Neural crest cell (in vitro differentiated cells): ENCODE data around the gene WWOX. TPM values are rescaled to one million over a fixed set of nuclear protein-coding genes. Genes with fewer than 3 reads are reported as not detected.

Experiments
- DNase-seq: peaks from one replicate; pipeline ENCODE4 v3.0.0; 2021; ENCODE audit warnings: low read depth, mixed read lengths, low spot score
- H3K27ac Mint-ChIP-seq: one replicate; pipeline ENCODE4 v1.8.0; 2021; ENCODE audit warnings: mild to moderate bottlenecking, mixed read lengths; ENCODE audit not compliant: unreplicated experiment
- H3K27me3 Mint-ChIP-seq: 2 replicates; pipeline ENCODE4 v1.8.0; 2021; ENCODE audit warnings: low read depth, mild to moderate bottlenecking, mixed read lengths
- H3K36me3 Mint-ChIP-seq: 2 replicates; pipeline ENCODE4 v1.8.0; 2021; ENCODE audit warnings: low read depth, mild to moderate bottlenecking, mixed read lengths
- H3K4me1 Mint-ChIP-seq: 2 replicates; pipeline ENCODE4 v1.8.0; 2021; ENCODE audit warnings: mixed read lengths
- H3K4me3 Mint-ChIP-seq: one replicate; pipeline ENCODE4 v1.8.0; 2021; ENCODE audit warnings: mild to moderate bottlenecking, mixed read lengths
- H3K9me3 Mint-ChIP-seq: 2 replicates; pipeline ENCODE4 v1.8.0; 2021; ENCODE audit warnings: mixed read lengths
- total RNA-seq: library from RNA; stranded (reverse); gene quantifications from 2 replicates; pipeline ENCODE4 v1.2.1, GENCODE V29; 2021
- TF ChIP-seq, protein P1 (sequence below): fragments of 200-600 bp; sonication (generic); conservative IDR thresholded peaks from 2 replicates; pipeline ENCODE4 v1.5.0; 2021; ENCODE audit warnings: antibody characterized with exemption, mild to moderate bottlenecking

The WWOX gene
- total RNA-seq, 1 donor from 2014 or later, result 30.5 TPM

DNA sequence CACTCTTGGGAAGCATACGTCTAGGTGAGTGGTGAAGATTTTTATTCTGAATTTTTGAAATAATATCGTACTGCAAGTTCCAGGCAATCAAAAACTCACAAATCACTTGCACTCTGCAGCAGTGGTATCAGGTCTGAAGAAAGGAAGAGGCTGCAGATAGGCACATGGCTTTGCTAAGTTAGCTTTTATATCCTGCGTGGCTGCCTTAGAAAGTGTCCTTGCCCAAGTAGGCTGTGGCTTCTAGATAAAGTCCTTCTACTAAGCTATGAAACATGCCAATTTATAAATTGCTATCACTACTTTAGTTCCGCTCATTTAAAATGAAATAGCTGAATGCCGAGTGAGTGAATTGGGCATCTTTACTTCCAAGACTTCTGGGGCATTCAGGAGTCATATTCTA, 17.9 kb downstream of the WWOX start:
- H3K27me3 Mint-ChIP-seq, result no peaks in the 10 kb centered on the region
- TF ChIP-seq, protein P1, sequence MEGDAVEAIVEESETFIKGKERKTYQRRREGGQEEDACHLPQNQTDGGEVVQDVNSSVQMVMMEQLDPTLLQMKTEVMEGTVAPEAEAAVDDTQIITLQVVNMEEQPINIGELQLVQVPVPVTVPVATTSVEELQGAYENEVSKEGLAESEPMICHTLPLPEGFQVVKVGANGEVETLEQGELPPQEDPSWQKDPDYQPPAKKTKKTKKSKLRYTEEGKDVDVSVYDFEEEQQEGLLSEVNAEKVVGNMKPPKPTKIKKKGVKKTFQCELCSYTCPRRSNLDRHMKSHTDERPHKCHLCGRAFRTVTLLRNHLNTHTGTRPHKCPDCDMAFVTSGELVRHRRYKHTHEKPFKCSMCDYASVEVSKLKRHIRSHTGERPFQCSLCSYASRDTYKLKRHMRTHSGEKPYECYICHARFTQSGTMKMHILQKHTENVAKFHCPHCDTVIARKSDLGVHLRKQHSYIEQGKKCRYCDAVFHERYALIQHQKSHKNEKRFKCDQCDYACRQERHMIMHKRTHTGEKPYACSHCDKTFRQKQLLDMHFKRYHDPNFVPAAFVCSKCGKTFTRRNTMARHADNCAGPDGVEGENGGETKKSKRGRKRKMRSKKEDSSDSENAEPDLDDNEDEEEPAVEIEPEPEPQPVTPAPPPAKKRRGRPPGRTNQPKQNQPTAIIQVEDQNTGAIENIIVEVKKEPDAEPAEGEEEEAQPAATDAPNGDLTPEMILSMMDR, result no peak

DNA sequence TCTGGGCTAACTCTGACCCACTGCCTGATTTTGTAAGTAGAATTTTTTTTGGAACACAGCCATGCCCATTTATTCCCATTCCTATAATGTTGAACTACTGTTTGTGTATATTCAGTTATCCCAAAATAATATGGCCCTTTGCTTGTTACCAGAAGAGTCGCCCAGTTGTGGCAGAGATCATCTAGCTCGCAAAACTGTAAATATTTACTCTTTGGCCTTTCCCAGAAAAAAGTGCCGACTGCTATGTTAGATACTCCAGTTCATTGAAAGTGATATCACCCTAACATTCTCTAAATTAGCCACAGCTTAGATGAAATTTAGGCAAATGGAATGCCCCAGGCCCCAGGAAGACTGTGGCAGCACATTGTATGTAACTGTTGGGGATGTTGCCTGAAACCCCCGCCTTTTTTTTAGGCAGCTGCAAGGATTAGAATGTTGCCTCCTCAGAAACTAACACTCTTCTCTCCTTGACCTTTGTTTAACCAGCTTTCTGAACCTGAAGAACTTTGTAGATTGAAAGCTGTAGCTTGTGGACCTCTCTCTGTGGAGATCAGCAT, 19.1 kb downstream of the WWOX start:
- H3K9me3 Mint-ChIP-seq, result no peaks in the 10 kb centered on the region
- DNase-seq, result no peak
- TF ChIP-seq, protein P1, result no peak
- H3K27me3 Mint-ChIP-seq, result no peaks in the 10 kb centered on the region
- no peak overlapping the region for H3K27ac Mint-ChIP-seq
- H3K4me1 Mint-ChIP-seq, result peaks cover 6% of the 10 kb centered on the region
- peaks cover 5% of the 10 kb centered on the region for H3K36me3 Mint-ChIP-seq
- H3K4me3 Mint-ChIP-seq, result no peak overlapping the region

More for the DNA sequence above, 17.9 kb downstream of the WWOX start:
- DNase-seq, result no peak
- Mint-ChIP-seq H3K27ac (no peak overlapping the region), H3K4me3 (no peak overlapping the region), H3K36me3 (peaks cover 5% of the 10 kb centered on the region), H3K4me1 (no peaks in the 10 kb centered on the region), H3K9me3 (no peaks in the 10 kb centered on the region)

DNA sequence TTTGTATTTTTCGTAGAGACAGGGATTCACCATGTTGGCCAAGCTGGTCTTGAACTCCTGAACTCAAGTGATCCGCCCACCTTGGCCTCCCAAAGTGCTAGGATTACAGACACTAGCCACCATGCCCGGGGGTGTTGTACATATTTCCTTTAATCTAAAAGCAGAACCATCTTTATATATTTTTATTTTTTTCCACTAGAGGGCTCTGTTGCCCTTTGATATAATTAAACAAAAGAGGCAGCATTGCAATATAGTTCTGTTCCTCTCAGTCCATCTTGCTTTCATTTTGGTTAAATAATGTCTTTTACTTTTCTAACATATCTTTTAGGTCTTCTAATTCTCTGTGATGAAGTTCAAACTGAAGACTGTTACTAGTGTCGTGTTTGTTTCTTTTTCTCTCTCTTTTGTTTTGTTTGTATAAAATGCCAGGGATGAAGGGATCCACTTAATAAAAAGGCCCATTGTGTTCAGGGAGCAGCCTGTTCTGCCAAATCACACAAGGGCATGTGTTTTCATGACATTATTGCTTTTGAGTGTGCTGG, 23.4 kb downstream of the WWOX start:
- Mint-ChIP-seq H3K27me3 (no peaks in the 10 kb centered on the region), H3K4me3 (peak overlapping the region; percentile 16), H3K4me1 (peaks cover 6% of the 10 kb centered on the region), H3K9me3 (no peaks in the 10 kb centered on the region), H3K27ac (peak overlapping the region; percentile 97), H3K36me3 (peaks cover 2% of the 10 kb centered on the region)
- TF ChIP-seq, protein P1, result peak; percentile 79
- no peak for DNase-seq

DNA sequence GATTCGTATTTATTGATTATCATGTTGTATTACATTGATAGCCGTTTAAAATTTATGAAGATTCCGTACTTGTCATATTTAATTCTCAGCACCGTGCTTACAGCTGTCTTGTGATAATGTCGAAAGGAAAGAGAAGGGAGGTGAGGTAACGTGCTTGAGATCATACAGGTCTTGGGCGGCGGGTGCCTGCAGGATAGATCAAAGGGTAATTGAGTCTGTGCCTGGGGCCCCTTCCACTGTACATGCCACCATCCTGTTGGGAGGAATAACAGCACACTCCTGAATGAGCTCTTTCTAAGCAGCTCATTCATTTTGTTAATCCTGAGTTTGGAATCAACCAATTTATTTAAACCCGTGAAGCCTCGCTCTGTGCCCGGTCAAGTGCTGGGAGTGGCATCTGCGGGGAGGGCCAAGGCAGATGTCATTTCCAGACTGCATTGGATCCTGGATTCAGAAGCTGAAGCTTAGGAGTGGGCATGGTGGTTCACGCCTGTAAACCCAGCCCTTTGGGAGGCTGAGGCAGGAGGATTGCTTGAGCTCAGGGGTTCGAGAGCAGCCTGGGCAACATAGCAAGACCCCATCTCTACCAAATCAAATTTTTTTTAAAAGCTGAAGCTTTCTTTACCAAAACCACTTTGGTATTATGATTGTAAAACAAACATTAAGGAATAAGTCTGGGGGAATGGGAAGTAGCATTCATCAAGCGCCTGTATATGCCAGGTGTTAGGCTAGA, 25.8 kb downstream of the WWOX start:
- peaks cover 5% of the 10 kb centered on the region for H3K36me3 Mint-ChIP-seq
- no peaks in the 10 kb centered on the region for H3K27me3 Mint-ChIP-seq
- H3K27ac Mint-ChIP-seq, result no peak overlapping the region
- TF ChIP-seq, protein P1, result no peak
- no peaks in the 10 kb centered on the region for H3K9me3 Mint-ChIP-seq
- no peak for DNase-seq
- H3K4me3 Mint-ChIP-seq, result no peak overlapping the region
- peaks cover 6% of the 10 kb centered on the region for H3K4me1 Mint-ChIP-seq

DNA sequence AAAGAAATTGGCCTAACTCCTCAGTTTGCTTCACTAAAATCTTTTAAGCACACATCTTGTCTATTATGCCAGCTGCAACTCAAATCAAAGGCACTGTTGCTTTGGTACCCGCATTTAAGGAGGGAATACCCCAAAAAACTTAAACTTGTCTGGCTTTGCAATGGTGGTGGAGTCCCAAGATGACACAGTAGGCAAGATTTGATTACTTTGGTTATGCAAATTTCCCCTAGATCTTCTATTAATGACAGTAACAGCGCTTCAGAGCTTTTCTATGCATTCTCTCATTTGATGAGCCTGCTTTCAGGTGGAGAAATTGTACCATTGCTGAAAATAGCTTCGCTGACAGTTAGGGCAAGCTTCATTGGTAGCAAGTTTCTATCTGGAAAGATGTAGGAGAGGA, 27.2 kb downstream of the WWOX start:
- no peak for DNase-seq
- peaks cover 5% of the 10 kb centered on the region for H3K36me3 Mint-ChIP-seq
- H3K4me3 Mint-ChIP-seq, result no peak overlapping the region
- TF ChIP-seq, protein P1, result no peak
- H3K27me3 Mint-ChIP-seq, result no peaks in the 10 kb centered on the region
- no peak overlapping the region for H3K27ac Mint-ChIP-seq
- no peaks in the 10 kb centered on the region for H3K9me3 Mint-ChIP-seq
- H3K4me1 Mint-ChIP-seq, result peaks cover 6% of the 10 kb centered on the region
